ENCODE results near the gene CTLA4.

- no peak for TF ChIP-seq CTCF (IDR thresholded peaks at IDR 0.05)
- TF ChIP-seq EP300 (IDR thresholded peaks at IDR 0.05): no peak
- no peak for TF ChIP-seq POLR2AphosphoS5 (IDR thresholded peaks at IDR 0.05)
- TF ChIP-seq POLR2A (IDR thresholded peaks at IDR 0.05): no peak
Measured at GRCh38 chr2:203859030-203859789, 8.4 kb upstream of the CTLA4 start.
